ENCODE results near the gene SMIM8. TPM values are rescaled to one million over a fixed set of nuclear protein-coding genes. Genes with fewer than 3 reads are reported as not detected.

SMIM8 gene, protein sequence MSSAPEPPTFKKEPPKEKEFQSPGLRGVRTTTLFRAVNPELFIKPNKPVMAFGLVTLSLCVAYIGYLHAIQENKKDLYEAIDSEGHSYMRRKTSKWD
- total RNA-seq: 1 to 10 TPM; 4.1 to 5.7 TPM

DNA sequence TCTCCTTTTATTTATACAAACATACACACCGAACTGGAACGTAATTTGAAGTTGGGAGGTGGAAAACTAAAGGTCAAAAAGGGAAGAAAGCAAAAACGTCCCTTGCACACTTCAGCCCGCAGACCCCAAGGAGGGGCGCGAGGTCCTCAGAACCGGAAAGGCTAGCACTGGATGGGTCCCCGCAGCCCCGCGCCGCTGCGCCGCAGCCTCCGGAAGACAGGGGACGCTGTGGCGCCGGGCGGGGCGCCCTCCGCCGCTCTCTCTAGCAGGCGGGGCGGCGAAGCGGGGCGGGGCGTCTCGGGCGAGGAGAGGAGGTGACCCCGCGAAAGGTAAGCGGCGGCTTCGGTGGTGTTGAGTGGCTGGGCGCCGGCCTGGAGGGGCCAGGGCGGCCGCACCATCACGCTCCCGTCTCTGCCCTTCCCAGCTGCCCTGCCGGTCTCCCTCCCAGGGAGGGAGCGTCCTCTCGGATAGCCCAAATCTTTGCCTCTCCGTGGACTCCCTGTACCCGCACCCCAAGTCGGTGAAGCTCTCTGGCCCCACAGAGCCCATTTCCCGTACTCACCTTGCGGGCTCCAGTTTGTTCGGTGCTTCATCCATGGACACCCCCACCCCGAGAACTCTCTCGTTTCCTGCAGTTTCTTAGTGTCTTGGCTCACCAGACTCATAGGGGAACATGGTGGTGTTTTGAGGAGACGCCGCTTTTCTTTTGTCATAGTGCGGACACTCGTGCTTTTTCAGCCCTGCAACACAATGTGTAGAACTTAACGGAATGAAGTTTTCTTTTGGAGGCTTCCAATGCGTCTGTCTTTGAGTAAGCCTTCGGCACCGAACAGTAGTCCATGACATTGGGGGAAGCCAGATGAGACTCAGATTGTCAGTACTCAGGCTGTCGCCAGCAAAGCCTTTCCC, at the start of gene SMIM8:
SMIM8 (plus strand) TSS at position 285 of the 909 bp plus-strand sequence. CDS start 14,444 bp downstream, outside the sequence.

DNA sequence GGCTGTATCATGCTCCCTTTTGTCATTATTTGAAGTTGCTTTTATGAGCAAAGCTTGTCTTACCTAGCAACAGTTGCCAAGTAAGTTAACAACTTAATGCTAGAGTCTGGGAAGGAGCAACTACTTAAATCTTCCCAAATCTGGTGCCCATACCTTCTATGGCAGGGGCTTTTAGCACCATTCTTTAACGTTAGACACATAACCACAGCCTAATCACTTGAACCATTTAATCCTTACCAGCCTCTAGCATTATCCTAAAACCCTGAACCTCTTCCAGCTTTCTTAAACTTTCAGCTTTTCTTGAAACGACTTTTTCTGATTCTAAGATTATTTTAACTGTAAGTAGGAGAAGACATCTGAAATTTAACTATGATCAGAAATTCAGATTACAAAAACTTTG, 22.3 kb downstream of the SMIM8 start, which contains the start of gene C6orf163:
C6orf163 (plus strand) TSS at position 83 of the 400 bp plus-strand sequence; CDS start at position 370, 287 bp downstream.

Other genes starting within 250 kb of the SMIM8 start
- not detected for gene CGA, start 227.5 kb upstream of the SMIM8 start, total RNA-seq
- 10 to 100 TPM; 13.7 to 15.8 TPM for gene ZNF292, start 167.0 kb upstream of the SMIM8 start, total RNA-seq
- not detected for gene GJB7, start 6.7 kb downstream of the SMIM8 start, total RNA-seq
- 1 to 10 TPM; 2.4 to 3.7 TPM for gene C6orf163, start 22.2 kb downstream of the SMIM8 start, total RNA-seq
- 1 to 10 TPM; 1.0 to 1.3 TPM for gene CFAP206, start 85.4 kb downstream of the SMIM8 start, total RNA-seq
- gene SLC35A1, start 150.4 kb downstream of the SMIM8 start, total RNA-seq: 10 to 100 TPM; 10.7 to 18.6 TPM